Activated CD4-positive, alpha-beta T cell treated with anti-CD3 and anti-CD28 coated beads for 48 hours (primary cell): ENCODE data around the gene COG4.

ENCODE experiments used
- DNase-seq: peaks from one replicate; pipeline ENCODE4 v3.0.0-alpha.2; 2020

The COG4 gene

DNA sequence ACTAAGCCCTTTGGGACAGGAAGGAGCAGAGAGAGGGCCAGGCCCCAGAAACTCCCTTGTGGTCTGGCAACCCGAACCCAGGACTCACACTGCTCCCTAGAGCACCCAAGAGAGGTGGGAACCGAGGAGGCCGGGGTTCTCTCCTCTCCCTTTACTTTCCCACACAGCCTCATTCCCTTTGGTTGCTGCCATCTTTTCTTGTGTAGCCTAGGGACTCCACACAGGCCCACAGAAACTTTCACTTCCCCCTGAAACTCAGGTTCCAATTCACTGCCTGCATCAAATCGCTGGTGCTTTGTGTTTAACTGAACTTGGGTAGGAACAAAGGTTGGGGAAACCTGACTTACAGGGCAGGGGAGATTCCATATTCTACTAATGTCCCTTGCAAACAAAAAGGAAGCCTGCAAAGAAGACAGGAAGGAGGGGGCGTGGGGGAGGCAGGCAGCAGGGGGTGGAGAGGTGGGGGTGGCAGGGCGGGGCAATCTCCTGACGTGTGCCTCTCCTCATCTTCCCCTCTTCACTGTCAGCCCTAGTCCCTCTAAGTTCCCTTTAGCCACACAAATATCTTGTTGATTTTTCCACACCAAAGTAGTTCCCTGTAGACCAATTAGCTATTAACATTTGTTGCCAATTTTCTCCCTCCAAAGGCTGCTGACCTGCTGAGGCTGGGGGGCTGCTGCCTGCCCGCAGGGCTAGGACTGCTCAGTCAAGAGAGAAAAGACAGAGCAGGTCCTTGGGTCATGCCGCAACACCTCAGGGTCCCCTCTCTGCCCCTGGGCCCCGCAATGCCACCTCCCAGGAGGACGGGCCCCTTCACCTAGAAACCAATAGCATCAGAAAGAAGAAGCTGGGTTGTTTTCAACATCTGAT is 92.5 kb downstream of the COG4 start:
- peak; percentile 59 for DNase-seq
